Panc1 (cell line): ENCODE results near the gene LSM14A. TPM values are rescaled to one million over a fixed set of nuclear protein-coding genes. Genes with fewer than 3 reads are reported as not detected.
"Not testable (repeated sequence)": the region's sequence is repeated elsewhere in the genome, so short reads cannot be mapped to it uniquely, and the experiment has no call there.

Experiments
- ATAC-seq: fragments of 200-7000 bp; cut with Tn5 transposase; 2 replicates; pipeline ENCODE4 v1.9.1; 2020; ENCODE audit warnings: mild to moderate bottlenecking, moderate library complexity
- BruUV-seq: library from RNA; stranded (reverse); fragments of 400-500 nt; replicated peaks from 2 replicates; lab custom pipeline; 2021; lab: Mats Ljungman, UMichigan
- CTCF ChIA-PET: fragments of 300-600 bp; sonication (Branson Sonifier 250); formaldehyde crosslinking; loops from one replicate; lab custom pipeline; 2022; ENCODE audit warnings: antibody characterized with exemption; lab: Charles Lee
- POLR2A ChIA-PET: fragments of 300-600 bp; sonication (Branson Sonifier 250); formaldehyde crosslinking; loops from one replicate; lab custom pipeline; 2022; ENCODE audit warnings: antibody characterized with exemption; lab: Charles Lee
- DNase-seq: peaks from one replicate; pipeline ENCODE4 v3.0.0-alpha.2; 2010; ENCODE audit warnings: low read depth, low spot score
- H3K27ac ChIP-seq: 2 replicates; pipeline ENCODE4 v1.5.1; 2011; ENCODE audit warnings: mild to moderate bottlenecking, low read length, inconsistent platforms
- H3K27me3 ChIP-seq: fragments of 200-500 bp; sonication (Bioruptor generic); 2 replicates; pipeline ENCODE4 v1.6.0; 2014; ENCODE audit warnings: low read length, inconsistent platforms; ENCODE audit not compliant: control insufficient read depth, insufficient read depth
- H3K36me3 ChIP-seq: fragments of 200-500 bp; sonication (Bioruptor generic); 2 replicates; pipeline ENCODE4 v1.5.1; 2014; ENCODE audit warnings: inconsistent platforms, mild to moderate bottlenecking, low read length, moderate library complexity; ENCODE audit not compliant: control insufficient read depth, insufficient read depth
- H3K4me1 ChIP-seq: 2 replicates; pipeline ENCODE4 v1.5.1; 2011; ENCODE audit warnings: inconsistent platforms, mild to moderate bottlenecking, low read length, moderate library complexity; ENCODE audit not compliant: control insufficient read depth, insufficient read depth
- H3K4me3 ChIP-seq, 2 experiments: 2 replicates each; pipeline ENCODE4 v1.5.1; 2011 to 2012; ENCODE audit warnings: low read depth in 2 of 2, low read length in 2 of 2, mild to moderate bottlenecking in 2 of 2, inconsistent platforms in 1 of 2, moderate library complexity in 1 of 2
- H3K9me3 ChIP-seq: fragments of 200-500 bp; sonication (Bioruptor generic); 2 replicates; pipeline ENCODE4 v1.5.1; 2014; ENCODE audit warnings: low read depth, mild to moderate bottlenecking, inconsistent platforms, low read length, moderate library complexity; ENCODE audit not compliant: control insufficient read depth, insufficient read depth
- POLR2AphosphoS5 ChIP-seq: IDR thresholded peaks from 2 replicates; pipeline ENCODE4 v1.6.1; 2012; ENCODE audit warnings: mild to moderate bottlenecking, low read depth, low read length, moderate library complexity
- SIN3A ChIP-seq: IDR thresholded peaks from 2 replicates; pipeline ENCODE4 v1.6.1; 2012; ENCODE audit warnings: low read depth, mild to moderate bottlenecking, low read length, moderate library complexity, borderline replicate concordance; ENCODE audit not compliant: insufficient read depth
- TCF7L2 ChIP-seq: IDR thresholded peaks from 2 replicates; pipeline ENCODE4 v1.6.1; 2011; ENCODE audit warnings: mild to moderate bottlenecking, low read depth, low read length, inconsistent platforms
- in situ Hi-C: cut with HindIII; loops from 2 replicates; pipeline ENCODE4 v1.10.0; 2016; ENCODE audit warnings: low sequenced_read_pairs, low pct_unique_long_range_greater_than_20kb
- intact Hi-C: fragments of 100-400 bp; cut with micrococcal nuclease; formaldehyde crosslinking; loops from one replicate; pipeline ENCODE4 v1.10.0; 2022; ENCODE audit not compliant: unreplicated experiment
- total RNA-seq: library from RNA; stranded (reverse); gene quantifications from one replicate; pipeline ENCODE4 v1.2.1, GENCODE V29; 2021; ENCODE audit not compliant: unreplicated experiment
- TF ChIP-seq, protein P1 (sequence below), 2 experiments: IDR thresholded peaks; 2 replicates each; pipeline ENCODE4 v1.6.1; 2011 to 2012; ENCODE audit warnings: low read depth in 2 of 2, control low read depth in 1 of 2, low read length in 1 of 2, mild to moderate bottlenecking in 1 of 2, moderate library complexity in 1 of 2; ENCODE audit not compliant: insufficient read depth in 1 of 2
- TF ChIP-seq, protein P2 (sequence below): fragments of 450-650 bp; IDR thresholded peaks from 2 replicates; pipeline ENCODE4 v1.5.1; 2017; ENCODE audit warnings: mild to moderate bottlenecking

LSM14A gene
- total RNA-seq, 1 experiment from 2014 or later, result 152 TPM

DNA sequence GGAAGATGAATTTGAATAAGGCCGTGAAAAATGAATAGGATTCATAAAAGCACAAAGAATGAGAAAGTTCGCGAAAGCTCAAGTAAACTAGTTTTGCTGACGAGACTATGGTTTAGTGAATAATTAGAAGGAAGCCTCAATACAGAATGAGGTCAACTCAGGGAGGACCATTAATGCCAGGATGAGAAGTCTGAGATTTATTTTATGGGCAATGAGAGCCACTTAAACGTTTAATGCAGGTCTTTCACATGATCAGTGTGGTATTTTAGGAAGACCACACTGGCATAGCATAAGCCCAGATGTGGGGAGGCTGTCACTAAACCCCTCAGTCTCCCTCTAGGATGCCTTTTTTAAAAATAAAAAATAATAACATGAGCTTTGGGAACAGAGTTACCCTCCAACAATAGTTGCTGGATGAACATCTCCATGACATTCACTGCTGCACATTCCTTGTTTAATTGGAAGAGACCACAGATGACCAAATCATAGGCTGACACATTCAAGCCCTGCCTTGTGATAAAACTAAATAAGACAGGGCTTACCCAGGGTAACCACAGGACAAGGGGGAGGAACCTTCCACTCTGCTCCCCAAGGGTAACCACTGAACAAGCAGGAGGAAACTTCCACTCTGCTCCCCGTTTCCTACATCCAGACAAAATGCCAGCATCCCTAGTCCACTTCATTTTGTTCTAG lies 43.6 kb upstream of the LSM14A start:
- BruUV-seq, result no TSS peak
- no peak overlapping the region for H3K4me3 ChIP-seq
- DNase-seq (no peak), ATAC-seq (no peak)
- in situ Hi-C loops (no loop called here), intact Hi-C loops (no loop called here)
- no peaks in the 10 kb centered on the region for H3K4me1 ChIP-seq
- no peaks in the 10 kb centered on the region; the same call in 1 of the 2 replicates for H3K27me3 ChIP-seq
- H3K36me3 ChIP-seq, result no peaks in the 10 kb centered on the region
- TF ChIP-seq, protein P1, sequence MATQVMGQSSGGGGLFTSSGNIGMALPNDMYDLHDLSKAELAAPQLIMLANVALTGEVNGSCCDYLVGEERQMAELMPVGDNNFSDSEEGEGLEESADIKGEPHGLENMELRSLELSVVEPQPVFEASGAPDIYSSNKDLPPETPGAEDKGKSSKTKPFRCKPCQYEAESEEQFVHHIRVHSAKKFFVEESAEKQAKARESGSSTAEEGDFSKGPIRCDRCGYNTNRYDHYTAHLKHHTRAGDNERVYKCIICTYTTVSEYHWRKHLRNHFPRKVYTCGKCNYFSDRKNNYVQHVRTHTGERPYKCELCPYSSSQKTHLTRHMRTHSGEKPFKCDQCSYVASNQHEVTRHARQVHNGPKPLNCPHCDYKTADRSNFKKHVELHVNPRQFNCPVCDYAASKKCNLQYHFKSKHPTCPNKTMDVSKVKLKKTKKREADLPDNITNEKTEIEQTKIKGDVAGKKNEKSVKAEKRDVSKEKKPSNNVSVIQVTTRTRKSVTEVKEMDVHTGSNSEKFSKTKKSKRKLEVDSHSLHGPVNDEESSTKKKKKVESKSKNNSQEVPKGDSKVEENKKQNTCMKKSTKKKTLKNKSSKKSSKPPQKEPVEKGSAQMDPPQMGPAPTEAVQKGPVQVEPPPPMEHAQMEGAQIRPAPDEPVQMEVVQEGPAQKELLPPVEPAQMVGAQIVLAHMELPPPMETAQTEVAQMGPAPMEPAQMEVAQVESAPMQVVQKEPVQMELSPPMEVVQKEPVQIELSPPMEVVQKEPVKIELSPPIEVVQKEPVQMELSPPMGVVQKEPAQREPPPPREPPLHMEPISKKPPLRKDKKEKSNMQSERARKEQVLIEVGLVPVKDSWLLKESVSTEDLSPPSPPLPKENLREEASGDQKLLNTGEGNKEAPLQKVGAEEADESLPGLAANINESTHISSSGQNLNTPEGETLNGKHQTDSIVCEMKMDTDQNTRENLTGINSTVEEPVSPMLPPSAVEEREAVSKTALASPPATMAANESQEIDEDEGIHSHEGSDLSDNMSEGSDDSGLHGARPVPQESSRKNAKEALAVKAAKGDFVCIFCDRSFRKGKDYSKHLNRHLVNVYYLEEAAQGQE (IDR thresholded peaks at IDR 0.05; ENCODE audit: insufficient read depth in 1 of 2, low read depth in 2 of 2, low read length in 1 of 2), result no peak
- TF ChIP-seq, protein P2, sequence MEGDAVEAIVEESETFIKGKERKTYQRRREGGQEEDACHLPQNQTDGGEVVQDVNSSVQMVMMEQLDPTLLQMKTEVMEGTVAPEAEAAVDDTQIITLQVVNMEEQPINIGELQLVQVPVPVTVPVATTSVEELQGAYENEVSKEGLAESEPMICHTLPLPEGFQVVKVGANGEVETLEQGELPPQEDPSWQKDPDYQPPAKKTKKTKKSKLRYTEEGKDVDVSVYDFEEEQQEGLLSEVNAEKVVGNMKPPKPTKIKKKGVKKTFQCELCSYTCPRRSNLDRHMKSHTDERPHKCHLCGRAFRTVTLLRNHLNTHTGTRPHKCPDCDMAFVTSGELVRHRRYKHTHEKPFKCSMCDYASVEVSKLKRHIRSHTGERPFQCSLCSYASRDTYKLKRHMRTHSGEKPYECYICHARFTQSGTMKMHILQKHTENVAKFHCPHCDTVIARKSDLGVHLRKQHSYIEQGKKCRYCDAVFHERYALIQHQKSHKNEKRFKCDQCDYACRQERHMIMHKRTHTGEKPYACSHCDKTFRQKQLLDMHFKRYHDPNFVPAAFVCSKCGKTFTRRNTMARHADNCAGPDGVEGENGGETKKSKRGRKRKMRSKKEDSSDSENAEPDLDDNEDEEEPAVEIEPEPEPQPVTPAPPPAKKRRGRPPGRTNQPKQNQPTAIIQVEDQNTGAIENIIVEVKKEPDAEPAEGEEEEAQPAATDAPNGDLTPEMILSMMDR, result no peak
- TF ChIP-seq POLR2AphosphoS5 (no peak), TCF7L2 (no peak), SIN3A (no peak)
- no peaks in the 10 kb centered on the region for H3K9me3 ChIP-seq
- POLR2A ChIA-PET, result no interaction called here
- H3K27ac ChIP-seq, result no peak overlapping the region
- CTCF ChIA-PET, result no interaction called here

DNA sequence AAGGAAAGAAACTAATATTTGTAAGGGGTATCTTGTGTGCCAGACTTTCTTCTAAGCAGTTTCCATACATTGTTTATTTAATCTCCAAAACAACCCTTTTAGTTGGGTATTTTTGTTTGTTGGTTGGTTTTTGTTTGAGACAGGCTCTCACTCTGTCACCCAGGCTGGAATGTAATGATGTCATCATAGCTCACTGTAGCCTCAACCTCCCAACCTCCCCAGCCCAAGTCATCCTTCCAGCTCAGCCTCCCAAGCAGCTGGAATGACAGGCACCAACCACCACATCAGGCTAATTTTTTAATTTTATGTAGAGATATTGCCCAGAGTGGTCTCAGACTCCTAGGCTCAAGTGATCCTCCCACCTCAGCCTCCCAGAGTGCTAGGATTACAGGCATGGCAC lies 41.2 kb upstream of the LSM14A start:
- Histone ChIP-seq H3K27ac (no peak overlapping the region), H3K4me1 (no peaks in the 10 kb centered on the region), H3K4me3 (no peak overlapping the region), H3K9me3 (no peaks in the 10 kb centered on the region), H3K36me3 (no peaks in the 10 kb centered on the region; the same call in 1 of the 2 replicates), H3K27me3 (no peaks in the 10 kb centered on the region)
- DNase-seq (no peak), ATAC-seq (no peak)
- intact Hi-C loops, result no loop called here
- in situ Hi-C loops, result no loop called here
- BruUV-seq, result no TSS peak
- TF ChIP-seq TCF7L2 (no peak), SIN3A (no peak), POLR2AphosphoS5 (no peak)
- TF ChIP-seq, protein P1 (IDR thresholded peaks at IDR 0.05; ENCODE audit: insufficient read depth in 1 of 2, low read depth in 2 of 2, low read length in 1 of 2), result no peak
- TF ChIP-seq, protein P2, result no peak
- CTCF ChIA-PET, result interaction anchor here (1.5 kb wide), 1 partner anchor 20 kb away, joined by 6 read pairs; no protein-coding TSS in a partner anchor
- POLR2A ChIA-PET, result no interaction called here

DNA sequence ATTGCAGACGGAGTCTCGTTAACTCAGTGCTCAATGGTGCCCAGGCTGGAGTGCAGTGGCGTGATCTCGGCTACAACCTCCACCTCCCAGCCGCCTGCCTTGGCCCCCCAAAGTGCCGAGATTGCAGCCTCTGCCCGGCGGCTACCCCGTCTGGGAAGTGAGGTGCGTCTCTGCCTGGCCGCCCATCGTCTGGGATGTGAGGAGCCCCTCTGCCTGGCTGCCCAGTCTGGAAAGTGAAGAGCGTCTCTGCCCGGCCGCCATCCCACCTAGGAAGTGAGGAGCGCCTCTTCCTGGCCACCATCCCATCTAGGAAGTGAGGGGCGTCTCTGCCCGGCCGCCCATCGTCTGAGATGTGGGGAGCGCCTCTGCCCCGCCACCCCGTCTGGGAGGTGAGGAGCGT lies 40.2 kb upstream of the LSM14A start:
- H3K9me3 ChIP-seq, H3K36me3 ChIP-seq, H3K4me1 ChIP-seq, ATAC-seq, H3K4me3 ChIP-seq, in situ Hi-C loops, BruUV-seq, H3K27me3 ChIP-seq, intact Hi-C loops, DNase-seq, H3K27ac ChIP-seq, POLR2A ChIA-PET: not testable (repeated sequence)
- CTCF ChIA-PET, result interaction anchor here (1.5 kb wide), 1 partner anchor 21 kb away, joined by 6 read pairs; no protein-coding TSS in a partner anchor
